IMR-90 (cell line): ENCODE results near the gene GRID2IP. TPM values are rescaled to one million over a fixed set of nuclear protein-coding genes. Genes with fewer than 3 reads are reported as not detected.
"Not testable (repeated sequence)": the region's sequence is repeated elsewhere in the genome, so short reads cannot be mapped to it uniquely, and the experiment has no call there.

Experiments
- ATAC-seq: fragments of 200-7000 bp; cut with Tn5 transposase; 2 replicates; pipeline ENCODE4 v1.9.1; 2020; ENCODE audit warnings: low read depth, mild to moderate bottlenecking, moderate library complexity
- BruUV-seq: library from RNA; stranded (reverse); fragments of 400-500 nt; replicated peaks from 2 replicates; lab custom pipeline; 2021; lab: Mats Ljungman, UMichigan
- CTCF ChIA-PET: fragments of 300-600 bp; formaldehyde crosslinking; extraction: SDS; loops from one replicate; lab custom pipeline; 2021; ENCODE audit warnings: antibody characterized with exemption; lab: Yijun Ruan, JAX
- POLR2A ChIA-PET: fragments of 300-600 bp; sonication (Branson Sonifier 250); formaldehyde crosslinking; loops from one replicate; lab custom pipeline; 2022; ENCODE audit warnings: antibody characterized with exemption; ENCODE audit not compliant: unreplicated experiment; lab: Charles Lee
- DNase-seq: peaks from one replicate; pipeline ENCODE4 v3.0.0; 2013
- H2AFZ ChIP-seq: replicated peaks from 2 replicates; pipeline ENCODE3; 2013; ENCODE audit warnings: low read length, mild to moderate bottlenecking; ENCODE audit not compliant: poor library complexity
- H2AK5ac ChIP-seq: 2 replicates; pipeline ENCODE4 v1.6.1; 2013; ENCODE audit warnings: low read depth, low read length, inconsistent platforms
- H2AK9ac ChIP-seq: replicated peaks from 2 replicates; pipeline ENCODE3; 2013; ENCODE audit warnings: mild to moderate bottlenecking, low read depth, low read length, moderate library complexity; ENCODE audit not compliant: poor library complexity
- H2BK120ac ChIP-seq: 2 replicates; pipeline ENCODE4 v1.6.1; 2013; ENCODE audit warnings: low read depth, low read length, inconsistent platforms
- H2BK15ac ChIP-seq: 3 replicates; pipeline ENCODE4 v1.6.1; 2013; ENCODE audit warnings: low read depth, low read length, inconsistent platforms
- H2BK20ac ChIP-seq: 2 replicates; pipeline ENCODE4 v1.6.1; 2013; ENCODE audit warnings: low read depth, mild to moderate bottlenecking, inconsistent platforms, low read length, moderate library complexity
- H2BK5ac ChIP-seq: 2 replicates; pipeline ENCODE4 v1.6.1; 2013; ENCODE audit warnings: mild to moderate bottlenecking, low read depth, low read length, inconsistent platforms; ENCODE audit not compliant: poor library complexity, severe bottlenecking
- H3K14ac ChIP-seq: replicated peaks from 2 replicates; pipeline ENCODE4 v1.6.1; 2013; ENCODE audit warnings: low read depth, low read length, inconsistent platforms
- H3K18ac ChIP-seq: 2 replicates; pipeline ENCODE4 v1.6.1; 2013; ENCODE audit warnings: low read depth, low read length, control low read depth
- H3K23ac ChIP-seq: 2 replicates; pipeline ENCODE4 v1.6.1; 2013; ENCODE audit warnings: low read depth, low read length, inconsistent platforms
- H3K27ac ChIP-seq: 2 replicates; pipeline ENCODE4 v1.5.1; 2013; ENCODE audit warnings: mild to moderate bottlenecking, control low read depth, low read length; ENCODE audit not compliant: insufficient read depth
- H3K27me3 ChIP-seq: 2 replicates; pipeline ENCODE4 v1.6.1; 2013; ENCODE audit warnings: low read length; ENCODE audit not compliant: control insufficient read depth, insufficient read depth
- H3K36me3 ChIP-seq: 2 replicates; pipeline ENCODE4 v1.6.1; 2013; ENCODE audit warnings: low read length, mixed read lengths; ENCODE audit not compliant: control insufficient read depth, insufficient read depth
- H3K4ac ChIP-seq: 2 replicates; pipeline ENCODE4 v1.6.1; 2013; ENCODE audit warnings: low read depth, low read length, inconsistent platforms
- H3K4me1 ChIP-seq: 2 replicates; pipeline ENCODE4 v1.6.1; 2013; ENCODE audit warnings: low read length, mixed read lengths; ENCODE audit not compliant: control insufficient read depth, insufficient read depth
- H3K4me2 ChIP-seq: 2 replicates; pipeline ENCODE4 v1.6.1; 2013; ENCODE audit warnings: low read depth, mild to moderate bottlenecking, control low read depth, low read length, moderate library complexity
- H3K4me3 ChIP-seq: 2 replicates; pipeline ENCODE4 v1.5.1; 2013; ENCODE audit warnings: low read depth, mild to moderate bottlenecking, control low read depth, low read length, moderate library complexity; ENCODE audit not compliant: insufficient read depth
- H3K56ac ChIP-seq: 2 replicates; pipeline ENCODE4 v1.6.1; 2013; ENCODE audit warnings: low read length, inconsistent platforms; ENCODE audit not compliant: insufficient read depth; ENCODE audit errors: extremely low read depth
- H3K79me1 ChIP-seq, 2 experiments: 2 replicates each; pipeline ENCODE4 v1.6.1; 2013; ENCODE audit warnings: low read length in 2 of 2, inconsistent platforms in 1 of 2, low read depth in 1 of 2
- H3K9ac ChIP-seq: 2 replicates; pipeline ENCODE4 v1.6.1; 2013; ENCODE audit warnings: low read depth, low read length, control low read depth
- H3K9me1 ChIP-seq: 2 replicates; pipeline ENCODE4 v1.6.1; 2013; ENCODE audit warnings: low read length, inconsistent platforms; ENCODE audit not compliant: insufficient read depth
- H3K9me3 ChIP-seq: 2 replicates; pipeline ENCODE4 v1.6.1; 2013; ENCODE audit warnings: low read length; ENCODE audit not compliant: control insufficient read depth, insufficient read depth
- H4K20me1 ChIP-seq: 2 replicates; pipeline ENCODE4 v1.6.1; 2013; ENCODE audit warnings: low read length, inconsistent platforms; ENCODE audit not compliant: insufficient read depth
- H4K5ac ChIP-seq: 2 replicates; pipeline ENCODE4 v1.6.1; 2013; ENCODE audit warnings: mild to moderate bottlenecking, low read depth, low read length, control low read depth
- H4K8ac ChIP-seq, 2 experiments: 2 replicates each; pipeline ENCODE4 v1.6.1; 2013; ENCODE audit warnings: low read depth in 2 of 2, low read length in 2 of 2, control low read depth in 1 of 2, inconsistent platforms in 1 of 2
- H4K91ac ChIP-seq: 2 replicates; pipeline ENCODE4 v1.6.1; 2013; ENCODE audit warnings: low read depth, low read length, inconsistent platforms; ENCODE audit not compliant: insufficient read depth
- WGBS, 2 experiments: methylation state at CpG; one replicate each; pipeline versions ENCODE4 v1.1.5 to v1.1.7; 2013; ENCODE audit warnings: missing lambda C conversion rate in 2 of 2; ENCODE audit not compliant: insufficient read length in 1 of 2; ENCODE audit errors: extremely low coverage in 2 of 2; 5-methylcytosine and 5-hydroxymethylcytosine counted together
- dilution Hi-C: fragments of 300-500 bp; cut with HindIII; formaldehyde crosslinking; loops from one replicate; pipeline ENCODE4 v1.14.3; 2018; ENCODE audit warnings: low sequenced_read_pairs; ENCODE audit not compliant: unreplicated experiment
- in situ Hi-C: fragments of 300-500 bp; cut with MboI; formaldehyde crosslinking; loops from 3 replicates; pipeline ENCODE4 v1.14.3; 2019; ENCODE audit warnings: low sequenced_read_pairs, inconsistent platforms, mixed read lengths
- intact Hi-C: fragments of 100-400 bp; cut with micrococcal nuclease; formaldehyde crosslinking; loops from 2 replicates; pipeline ENCODE4 v1.10.0; 2022
- polyA plus RNA-seq, 3 experiments: library from polyadenylated mRNA; depleted of rRNA; stranded (reverse); fragments of >200 nt; gene quantifications; 2 replicates each; pipeline ENCODE4 v1.2.3, GENCODE V29; 2012; ENCODE audit warnings: low replicate concordance in 1 of 3
- total RNA-seq: library from RNA; depleted of rRNA; stranded (reverse); fragments of >200 nt; gene quantifications from 2 replicates; pipeline ENCODE4 v1.2.3, GENCODE V29; 2012

GRID2IP gene
- total and polyA plus RNA-seq, 2 of the 4 experiments (the other 2 are of a cell fraction): not detected

DNA sequence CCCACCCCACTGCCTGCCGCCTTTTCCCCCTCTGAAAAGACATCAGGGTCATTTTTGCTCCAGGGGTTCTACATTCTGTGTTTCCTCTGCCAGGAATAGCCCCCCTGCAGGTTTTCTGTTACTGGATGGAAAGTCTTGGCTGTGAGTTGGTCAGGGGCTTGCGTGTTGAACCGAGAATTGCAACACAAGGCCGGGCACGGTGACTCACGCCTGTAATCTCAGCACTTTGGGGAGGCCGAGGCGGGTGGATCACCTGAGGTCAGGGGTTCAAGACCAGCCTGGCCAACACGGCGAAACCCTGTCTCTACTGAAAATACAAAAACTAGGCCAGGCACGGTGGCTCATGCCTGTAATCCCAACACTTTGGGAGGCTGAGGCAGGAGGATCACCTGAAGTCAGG is 101.4 kb downstream of the GRID2IP start:
- DNase-seq: not testable (repeated sequence)
- no CpG with 5 or more reads among the region's 11 CpGs for WGBS, 2 experiments

More for the DNA sequence above, 101.4 kb downstream of the GRID2IP start:
- H3K4me2 ChIP-seq, H3K4ac ChIP-seq, H4K8ac ChIP-seq, H3K4me3 ChIP-seq, H3K23ac ChIP-seq, H3K9ac ChIP-seq, H4K91ac ChIP-seq, H3K27me3 ChIP-seq, H2BK15ac ChIP-seq, H2AK9ac ChIP-seq, H2BK120ac ChIP-seq, POLR2A ChIA-PET, H2BK20ac ChIP-seq, BruUV-seq, CTCF ChIA-PET, H2AFZ ChIP-seq, intact Hi-C loops, H3K27ac ChIP-seq, H3K56ac ChIP-seq, H4K5ac ChIP-seq, H2AK5ac ChIP-seq, H3K9me3 ChIP-seq, in situ Hi-C loops, dilution Hi-C loops, H2BK5ac ChIP-seq, H3K14ac ChIP-seq, H3K18ac ChIP-seq, ATAC-seq, H3K4me1 ChIP-seq, H3K36me3 ChIP-seq: not testable (repeated sequence)
- H3K9me1 ChIP-seq: peaks cover 25% of the 10 kb centered on the region
- H4K20me1 ChIP-seq: peaks cover 13% of the 10 kb centered on the region
- peaks cover 6 to 26% of the 10 kb centered on the region in 2 experiments; a peak in 3 of 4 replicates for H3K79me1 ChIP-seq
